GM21360 (cell line): ENCODE results near the gene CS.

Source experiments
- ATAC-seq: cut with Tn5 transposase; IDR thresholded peaks from one replicate; pipeline ENCODE4 v1.9.1; 2021; ENCODE audit warnings: mild to moderate bottlenecking, moderate library complexity; ENCODE audit not compliant: unreplicated experiment

Gene CS

DNA sequence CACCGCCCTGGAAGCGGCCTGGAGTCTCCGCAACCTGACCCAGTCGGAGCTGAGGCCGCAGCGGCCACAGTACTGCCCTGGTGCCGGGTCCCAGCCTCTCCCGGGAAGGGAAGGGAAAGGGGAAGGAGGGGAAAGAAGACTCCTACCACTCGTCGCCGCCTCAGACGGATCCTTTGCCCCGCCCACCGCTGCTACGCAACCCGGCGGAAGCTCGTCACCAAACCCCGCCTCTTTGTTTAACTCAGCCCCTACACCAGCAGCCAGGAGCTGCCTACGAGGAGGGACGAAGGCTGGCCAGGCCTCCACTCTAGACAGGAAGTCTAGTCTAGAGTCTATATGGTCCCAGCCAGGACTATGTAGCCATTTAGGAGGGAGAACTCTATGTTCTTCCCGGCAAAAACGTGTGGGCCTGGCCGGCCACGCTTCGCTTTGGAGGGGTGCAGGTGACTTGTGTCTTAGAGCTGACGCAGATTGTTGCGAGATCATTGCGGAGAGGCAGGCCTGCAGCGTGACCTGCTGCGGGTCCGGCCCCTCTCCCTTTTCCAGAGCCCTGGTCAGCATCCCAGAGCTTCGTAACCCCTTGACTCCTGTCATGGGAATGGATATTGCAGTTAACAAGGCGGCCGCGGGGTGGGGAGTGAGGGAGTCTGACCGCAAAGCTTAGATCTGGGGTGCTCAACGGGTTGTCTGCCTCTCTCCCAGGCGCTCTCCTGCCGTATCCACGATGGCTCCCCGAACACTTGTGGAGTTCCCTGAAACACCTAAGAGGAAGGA lies 78.2 kb downstream of the CS start, which contains the start of gene RNF41:
Gene RNF41 (minus strand): TSS at position 166 of the 774 bp plus-strand sequence. CDS start 7,875 bp downstream, outside the sequence.
- peak; percentile 66 for ATAC-seq
